SK-N-SH (cell line): Measurements from ENCODE around the gene AGK.

Experiments used
- CTCF ChIP-seq: fragments of 200-600 bp; sonication (generic); IDR thresholded peaks from 2 replicates; pipeline ENCODE4 v1.6.1; 2017; ENCODE audit warnings: antibody characterized with exemption, mild to moderate bottlenecking, moderate library complexity
- EP300 ChIP-seq, 2 experiments: IDR thresholded peaks; 2 replicates each; pipeline versions ENCODE4 v1.4.0 to v1.6.1; 2012; ENCODE audit warnings: borderline replicate concordance in 1 of 2, low read depth in 1 of 2, low read length in 1 of 2
- GABPA ChIP-seq: IDR thresholded peaks from 2 replicates; pipeline ENCODE4 v1.4.0; 2012; ENCODE audit warnings: low read depth, mild to moderate bottlenecking
- SMC3 ChIP-seq: IDR thresholded peaks from 2 replicates; pipeline ENCODE4 v1.6.1; 2012; ENCODE audit warnings: low read depth, low read length, improper control_type of control experiment
- TAF1 ChIP-seq: IDR thresholded peaks from 2 replicates; pipeline ENCODE4 v1.6.1; 2012; ENCODE audit warnings: low read depth, mild to moderate bottlenecking, low read length, moderate library complexity, borderline replicate concordance
- ZBTB33 ChIP-seq: IDR thresholded peaks from 2 replicates; pipeline ENCODE4 v1.4.0; 2012; ENCODE audit warnings: low read depth, borderline replicate concordance

GRCh38 chr7:141590071-141590470, 38.9 kb downstream of the AGK start:
- TF ChIP-seq CTCF: no peak
- TF ChIP-seq GABPA: no peak
- no peak for TF ChIP-seq EP300 (IDR thresholded peaks at IDR 0.05; ENCODE audit: borderline replicate concordance in 1 of 2, low read depth in 1 of 2, low read length in 1 of 2)
- TF ChIP-seq SMC3: no peak
- no peak for TF ChIP-seq TAF1
- TF ChIP-seq ZBTB33: no peak
